GM19025 (cell line): Measurements from ENCODE around the gene EPHB1.

Experiments used
- ATAC-seq: cut with Tn5 transposase; IDR thresholded peaks from one replicate; pipeline ENCODE4 v1.9.1; 2021; ENCODE audit warnings: mild to moderate bottlenecking, low read depth, moderate library complexity; ENCODE audit not compliant: unreplicated experiment

Gene EPHB1

DNA sequence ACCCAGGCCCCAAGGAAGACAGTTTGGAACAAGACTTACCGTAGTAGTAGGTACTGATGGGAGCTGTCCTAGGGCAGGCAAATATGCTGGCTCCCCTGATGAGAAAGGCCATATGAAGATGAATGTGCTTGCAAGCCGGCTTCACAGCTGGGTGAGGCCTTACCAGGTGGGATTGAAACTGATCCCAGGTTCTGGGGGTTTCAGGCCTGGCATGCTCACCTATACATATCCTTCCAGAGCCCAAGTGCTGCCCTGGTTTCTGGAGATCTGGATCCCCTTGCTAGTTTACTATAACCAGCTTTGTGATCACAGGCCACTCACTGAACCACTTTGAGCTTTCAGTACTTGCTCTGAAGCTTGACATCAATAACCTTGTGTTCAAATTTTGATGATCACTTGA is 274.3 kb downstream of the EPHB1 start:
- ATAC-seq, result no peak

DNA sequence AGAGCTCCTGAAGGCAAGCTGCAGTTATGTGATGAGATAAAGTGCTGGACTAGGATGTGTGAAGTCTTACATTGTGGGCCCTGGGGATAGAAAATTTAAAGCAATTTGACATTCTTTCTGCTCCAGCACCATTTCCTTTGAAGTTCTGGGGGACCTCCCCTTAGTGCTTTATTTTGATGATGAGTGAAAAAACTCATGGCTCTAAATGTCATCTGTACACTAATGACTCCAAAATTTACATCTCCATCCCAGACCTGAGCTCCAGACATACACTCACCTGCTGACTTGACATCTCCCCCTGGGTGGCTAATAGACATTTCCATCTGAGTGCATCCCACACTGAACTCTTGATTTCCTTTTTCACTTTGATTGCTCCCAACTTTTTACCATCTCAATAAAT is 276.4 kb downstream of the EPHB1 start:
- no peak for ATAC-seq

- no peak for ATAC-seq
These were observed 277.4 kb downstream of the EPHB1 start for GRCh38 chr3:135072431-135072830.

- ATAC-seq, result no peak
These were observed 280.1 kb downstream of the EPHB1 start for GRCh38 chr3:135075157-135075556.

GRCh38 chr3:135076341-135076740 is 281.3 kb downstream of the EPHB1 start:
- no peak for ATAC-seq

- ATAC-seq, result no peak
These were observed 282.1 kb downstream of the EPHB1 start for GRCh38 chr3:135077186-135077585.

GRCh38 chr3:135078283-135078682 is 283.2 kb downstream of the EPHB1 start:
- no peak for ATAC-seq

GRCh38 chr3:135079095-135079494 is 284.0 kb downstream of the EPHB1 start:
- ATAC-seq, result no peak

- no peak for ATAC-seq
These were observed 286.4 kb downstream of the EPHB1 start for GRCh38 chr3:135081451-135081850.

GRCh38 chr3:135081856-135082434 is 286.9 kb downstream of the EPHB1 start:
- no peak for ATAC-seq

DNA sequence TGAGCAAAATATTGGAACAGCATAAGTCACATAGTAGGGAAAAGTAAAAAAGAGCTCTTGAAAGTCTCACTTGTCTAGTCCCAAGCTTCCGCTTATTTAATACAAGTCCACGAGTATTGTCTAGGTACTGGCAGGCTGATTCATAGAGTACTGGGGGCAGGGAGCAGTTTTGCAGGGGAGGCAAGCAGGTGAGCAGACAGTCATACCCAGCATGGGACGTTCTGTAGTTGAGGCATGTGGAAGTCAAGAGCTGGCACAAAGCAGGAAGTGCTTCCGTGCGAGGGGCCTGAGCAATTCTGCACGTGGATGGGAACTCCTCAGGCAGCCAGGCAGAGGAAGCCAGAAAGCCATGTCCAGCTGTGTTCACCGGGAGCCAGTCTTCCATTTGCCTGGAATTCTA is 287.6 kb downstream of the EPHB1 start:
- no peak for ATAC-seq

DNA sequence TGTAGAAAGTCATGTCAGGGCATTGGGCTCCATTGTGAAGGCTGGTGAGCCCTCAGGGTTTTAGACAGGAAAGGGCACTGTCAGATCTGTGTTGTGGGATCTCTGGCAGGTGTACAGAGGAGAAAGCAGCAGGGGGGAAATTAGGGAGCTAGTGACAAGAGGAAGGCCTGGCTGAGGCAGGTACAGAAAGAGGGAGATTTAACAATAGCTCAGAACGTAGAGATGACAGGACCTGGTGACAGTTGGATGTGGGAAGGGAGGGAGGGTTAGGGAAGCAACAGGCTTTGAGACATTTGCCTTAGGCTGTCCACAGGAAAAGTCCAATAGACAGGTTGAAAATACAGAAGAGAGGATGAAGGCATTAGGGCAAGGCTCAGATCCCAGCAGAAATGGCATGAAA is 288.1 kb downstream of the EPHB1 start:
- ATAC-seq, result no peak

DNA sequence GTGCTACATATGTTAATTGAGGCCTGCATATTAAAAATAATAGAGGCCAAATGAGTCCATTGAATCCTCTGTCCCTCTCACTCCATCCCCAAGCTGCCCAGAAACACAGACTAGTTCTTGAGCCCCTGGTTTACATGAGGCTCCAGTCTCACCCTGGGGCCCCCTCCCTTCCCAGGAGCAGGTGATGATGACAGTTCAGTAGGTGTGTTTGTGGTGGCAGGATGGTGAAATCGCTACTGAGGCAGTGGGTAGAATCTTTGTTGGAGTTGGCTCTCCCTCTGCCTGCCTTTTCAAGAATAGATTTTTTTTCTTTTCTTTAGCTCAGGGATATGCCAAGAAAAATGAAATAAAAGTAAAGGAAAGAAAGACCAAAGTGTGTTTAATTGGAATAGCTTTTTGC is 288.7 kb downstream of the EPHB1 start:
- no peak for ATAC-seq

GRCh38 chr3:135084405-135084804 is 289.3 kb downstream of the EPHB1 start:
- no peak for ATAC-seq

DNA sequence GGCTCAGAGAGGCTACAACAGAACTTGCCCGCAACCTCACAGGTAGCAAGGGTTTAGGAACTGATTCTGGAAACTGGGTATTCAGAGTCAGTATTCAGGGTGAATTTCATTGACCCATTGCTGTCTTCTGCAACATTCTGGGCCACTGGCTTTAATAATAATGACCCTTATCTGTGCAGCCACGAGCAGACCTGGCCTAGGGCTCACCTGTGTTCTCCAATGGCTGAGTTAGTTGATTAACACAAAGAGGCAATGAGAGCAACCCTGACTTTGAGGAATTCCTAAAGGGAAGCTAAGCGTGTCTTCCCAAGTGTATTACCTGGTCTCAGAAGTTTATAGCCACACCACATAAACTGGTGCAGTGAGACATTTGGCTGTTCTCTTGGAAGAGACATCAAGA is 289.9 kb downstream of the EPHB1 start:
- no peak for ATAC-seq

GRCh38 chr3:135085652-135086436 is 290.8 kb downstream of the EPHB1 start:
- no peak for ATAC-seq

GRCh38 chr3:135087782-135088181 is 292.7 kb downstream of the EPHB1 start:
- ATAC-seq, result no peak

GRCh38 chr3:135089451-135089850 is 294.4 kb downstream of the EPHB1 start:
- ATAC-seq, result no peak

- ATAC-seq, result no peak
These were observed 295.1 kb downstream of the EPHB1 start for GRCh38 chr3:135090020-135090717.

DNA sequence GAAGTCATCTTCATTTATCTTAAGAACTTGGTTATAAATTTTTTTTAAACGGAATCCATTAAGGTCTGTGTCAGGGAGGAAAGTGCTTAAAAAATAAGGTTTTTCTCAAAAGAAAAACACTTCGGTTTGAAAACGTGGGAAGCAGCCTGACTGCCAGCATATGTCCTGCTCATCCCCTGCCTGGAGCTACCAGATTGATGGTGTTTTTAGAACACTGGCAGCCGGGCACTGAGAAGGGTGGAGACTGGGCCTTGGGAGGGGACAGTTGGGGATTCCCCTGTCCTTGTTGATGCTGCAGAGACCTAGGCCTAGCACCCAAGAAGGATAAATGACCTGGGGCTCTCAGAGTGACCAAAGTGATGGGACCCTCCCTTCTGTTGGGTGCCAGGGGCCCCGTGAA is 296.9 kb downstream of the EPHB1 start:
- no peak for ATAC-seq

GRCh38 chr3:135093121-135093520 is 298.1 kb downstream of the EPHB1 start:
- no peak for ATAC-seq
